GM19455 (cell line): ENCODE measurements around the gene SLC6A17.

Experiments used
- ATAC-seq: cut with Tn5 transposase; IDR thresholded peaks from one replicate; pipeline ENCODE4 v1.9.1; 2021; ENCODE audit not compliant: unreplicated experiment

The SLC6A17 gene

DNA sequence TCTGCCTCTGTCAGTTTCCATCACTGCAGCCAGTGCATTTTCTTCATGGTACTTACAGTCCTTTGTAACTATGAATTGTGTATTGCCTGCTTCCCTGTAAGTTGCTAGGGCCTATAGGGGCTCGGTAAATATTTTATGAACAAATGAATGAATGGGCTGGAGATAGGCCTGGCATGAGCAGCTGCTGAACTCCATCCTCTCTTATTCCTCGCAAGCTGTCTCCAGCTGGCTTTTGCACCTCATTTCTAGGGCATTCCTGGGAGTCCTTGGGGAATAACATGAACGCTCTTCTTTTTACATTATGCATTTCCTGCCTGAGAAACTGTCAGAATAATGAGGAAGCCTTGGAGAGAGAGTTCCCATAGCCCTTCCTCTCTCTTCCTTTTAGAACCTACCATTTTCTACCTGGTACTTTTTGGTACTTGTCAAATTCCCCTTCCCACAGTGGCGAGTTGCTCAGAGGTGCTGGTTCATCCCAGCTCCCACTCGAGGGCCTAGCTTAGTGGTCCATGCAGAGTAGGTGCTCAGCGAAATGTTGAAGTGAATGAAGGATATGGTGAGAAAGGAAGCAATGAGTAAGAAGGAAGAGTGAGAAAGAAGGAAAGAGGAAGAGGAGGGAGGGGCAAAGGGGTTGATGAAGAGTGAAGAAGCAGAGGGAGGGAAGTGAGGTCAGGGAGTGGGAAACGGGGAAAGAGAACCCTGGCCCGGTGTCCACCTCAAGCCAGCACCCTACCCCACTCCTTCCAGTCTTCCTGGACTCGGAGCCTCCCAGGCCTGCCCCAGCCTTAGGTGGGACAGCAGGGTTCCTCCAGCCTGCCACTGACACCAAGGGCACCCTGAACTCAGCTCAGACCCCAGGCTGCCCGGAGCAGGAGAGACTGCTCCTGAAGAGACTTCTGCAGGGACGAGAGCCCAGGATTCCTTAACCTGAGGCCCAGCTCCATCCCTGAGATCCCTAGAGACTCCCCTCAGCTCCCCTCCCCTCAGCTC, 89.4 kb downstream of the SLC6A17 start:
- ATAC-seq, result no peak

DNA sequence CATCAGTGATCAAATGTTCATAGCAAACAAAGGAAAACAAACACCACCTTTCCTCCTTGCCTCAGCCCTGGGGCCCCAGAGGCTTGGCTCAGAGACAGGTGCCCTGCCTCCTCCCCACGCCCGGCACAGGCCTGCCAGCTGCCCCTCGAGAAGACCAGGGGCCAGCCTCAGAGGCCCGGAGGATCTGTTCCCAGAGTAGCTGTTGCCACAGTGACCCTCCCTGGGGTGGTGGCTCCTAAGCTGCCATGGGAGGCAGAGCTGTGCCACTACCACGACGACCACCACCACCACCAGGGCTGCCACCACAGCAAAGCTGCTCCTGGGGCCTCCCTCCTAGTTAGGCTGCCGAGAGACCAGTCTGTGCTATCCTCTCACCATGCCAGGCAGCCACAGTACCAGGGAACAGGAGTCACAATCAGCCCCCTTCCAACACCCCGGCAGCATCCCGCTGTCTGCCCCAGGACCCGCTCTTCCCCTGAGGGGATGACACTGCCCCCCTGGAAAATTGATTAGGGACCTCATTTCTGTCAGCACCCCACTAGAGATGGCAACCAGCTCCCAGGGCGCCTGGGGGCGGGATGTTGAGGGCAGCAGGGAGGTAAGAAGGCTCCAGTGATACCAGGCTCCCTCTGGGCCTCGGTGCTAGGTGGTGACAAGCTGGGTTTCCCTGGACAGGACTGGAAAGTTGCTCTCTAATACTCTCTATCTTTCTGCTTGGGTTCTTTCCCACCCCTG, 90.3 kb downstream of the SLC6A17 start:
- ATAC-seq, result no peak

DNA sequence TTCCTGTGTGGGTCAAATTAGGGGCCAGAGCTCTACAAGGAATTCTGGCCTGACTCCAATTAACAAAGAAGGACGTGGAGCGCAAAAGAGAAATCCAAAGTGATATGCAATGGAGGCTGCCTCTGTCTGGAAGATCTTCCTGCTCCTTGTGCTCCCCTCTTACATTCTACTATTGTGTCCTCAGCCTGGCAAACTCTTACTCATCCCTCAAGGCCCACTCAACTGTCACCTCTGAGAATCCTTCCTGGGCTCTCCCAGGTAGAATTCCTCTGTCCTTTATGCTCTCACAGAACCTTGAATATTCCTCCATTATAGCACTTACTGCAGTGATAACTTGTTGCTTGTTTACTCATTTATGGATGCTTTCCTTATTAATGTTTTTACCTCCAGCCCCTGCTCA, 91.2 kb downstream of the SLC6A17 start:
- no peak for ATAC-seq

DNA sequence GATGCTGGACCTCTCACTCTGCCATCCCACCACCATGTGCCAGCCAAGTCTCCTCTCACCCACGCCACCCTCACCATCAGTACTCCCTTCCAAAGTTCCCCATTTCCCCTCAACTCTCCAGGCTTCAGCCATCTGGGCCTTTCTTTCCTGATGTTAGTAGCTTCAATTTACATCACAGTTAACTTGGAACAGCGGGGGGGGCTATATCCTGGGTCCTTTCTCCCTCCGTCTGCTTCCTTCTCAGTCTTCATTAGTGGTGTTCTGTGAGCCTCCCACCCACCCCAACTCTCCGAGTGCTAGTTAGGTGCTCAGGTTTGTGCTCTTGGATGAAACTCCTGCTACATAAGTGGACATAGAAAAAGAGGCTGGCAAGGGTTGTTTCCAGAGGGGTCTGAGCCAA, 91.8 kb downstream of the SLC6A17 start:
- ATAC-seq, result no peak

DNA sequence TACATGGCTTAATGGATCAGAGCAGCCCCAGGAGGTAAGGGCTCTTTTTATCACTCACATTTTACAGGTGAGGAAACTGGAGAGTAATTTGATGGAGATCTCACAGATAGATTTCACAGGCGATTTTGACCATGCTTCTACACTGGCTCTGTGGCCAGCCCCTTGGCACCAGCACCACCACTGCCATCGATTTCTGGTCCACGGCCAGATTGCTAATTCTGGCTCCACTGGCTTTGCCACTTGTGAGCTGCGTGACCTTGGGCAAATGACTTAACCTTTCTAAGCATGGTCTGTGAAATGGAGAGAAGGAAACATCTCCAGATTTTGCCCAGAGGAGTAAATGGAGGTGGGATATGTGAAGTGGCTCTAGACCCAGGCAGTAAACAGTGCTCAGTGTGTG, 92.4 kb downstream of the SLC6A17 start:
- ATAC-seq, result no peak

DNA sequence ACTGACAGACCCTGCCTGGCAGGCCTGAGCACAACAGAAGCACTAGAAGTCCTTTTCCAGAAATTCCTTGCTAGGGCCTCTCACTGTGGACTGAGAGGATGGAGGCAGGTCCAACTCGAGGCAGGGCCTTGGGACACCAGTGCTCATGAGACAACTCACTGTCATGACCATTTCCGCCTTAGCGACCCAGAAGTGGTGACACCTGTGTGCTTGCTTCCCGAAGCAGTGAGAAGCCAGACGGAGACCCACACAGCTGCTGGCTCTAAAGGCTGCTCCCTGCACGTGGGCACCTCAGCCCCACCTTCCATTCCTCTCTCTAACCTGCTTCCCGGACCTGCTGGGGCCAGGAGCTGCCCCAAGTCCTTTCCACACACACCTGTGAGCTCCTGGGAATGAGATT, 92.9 kb downstream of the SLC6A17 start:
- no peak for ATAC-seq

DNA sequence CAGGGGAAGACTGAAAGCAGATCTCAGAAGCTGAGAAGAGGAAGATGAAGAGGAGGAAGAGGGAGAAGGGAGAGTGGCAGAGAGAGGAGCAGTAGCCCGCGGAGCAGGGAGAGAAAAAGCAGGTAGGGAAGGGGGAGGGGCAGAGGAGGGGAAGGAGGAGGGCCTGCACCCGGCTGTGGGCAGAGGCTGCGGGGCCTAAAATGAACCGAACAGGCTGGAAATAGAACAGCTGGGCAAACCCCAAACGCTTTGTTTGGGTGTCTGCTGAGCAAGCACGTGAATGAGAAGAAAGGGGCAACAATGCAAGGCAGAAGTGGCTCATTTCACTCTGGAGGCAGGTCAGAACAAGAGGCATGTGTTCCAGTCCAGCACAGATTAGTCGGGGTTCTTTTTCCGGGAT, 93.3 kb downstream of the SLC6A17 start:
- no peak for ATAC-seq

DNA sequence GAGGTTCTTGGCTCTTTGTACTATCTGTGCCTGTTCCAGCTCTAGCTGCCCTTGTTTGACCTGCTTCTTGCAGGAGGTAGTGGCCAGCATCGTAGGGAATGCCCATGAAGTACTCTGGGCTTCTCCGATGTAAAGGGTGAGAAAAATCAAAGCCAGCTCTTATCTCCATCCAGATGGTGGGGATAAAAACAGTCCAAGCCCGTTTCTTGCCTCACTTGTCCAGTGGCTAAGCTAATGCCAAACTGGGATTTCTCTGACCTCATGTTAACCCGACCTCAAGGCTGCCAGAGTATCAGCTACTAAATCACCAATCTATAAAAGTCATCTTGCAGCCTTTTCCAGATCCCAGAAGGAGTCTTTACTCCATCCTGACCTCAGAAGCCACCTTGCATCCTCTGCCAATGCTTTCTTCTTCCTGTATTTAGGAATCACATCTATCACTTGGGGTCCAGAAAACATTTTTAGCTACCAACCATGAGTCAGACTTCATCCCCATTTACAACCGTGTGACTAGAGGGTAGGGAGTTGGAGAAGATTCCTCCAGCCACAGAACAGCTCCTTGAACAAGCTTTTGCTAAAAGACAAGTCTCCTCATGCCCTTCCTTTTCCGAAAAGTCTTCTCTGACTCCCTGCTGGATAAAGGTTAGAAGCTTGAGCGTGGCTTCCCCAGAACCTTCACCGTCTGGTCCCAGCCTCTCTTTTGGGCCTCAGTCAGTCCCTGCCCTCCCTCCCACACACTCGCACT, 95.8 kb downstream of the SLC6A17 start:
- no peak for ATAC-seq

DNA sequence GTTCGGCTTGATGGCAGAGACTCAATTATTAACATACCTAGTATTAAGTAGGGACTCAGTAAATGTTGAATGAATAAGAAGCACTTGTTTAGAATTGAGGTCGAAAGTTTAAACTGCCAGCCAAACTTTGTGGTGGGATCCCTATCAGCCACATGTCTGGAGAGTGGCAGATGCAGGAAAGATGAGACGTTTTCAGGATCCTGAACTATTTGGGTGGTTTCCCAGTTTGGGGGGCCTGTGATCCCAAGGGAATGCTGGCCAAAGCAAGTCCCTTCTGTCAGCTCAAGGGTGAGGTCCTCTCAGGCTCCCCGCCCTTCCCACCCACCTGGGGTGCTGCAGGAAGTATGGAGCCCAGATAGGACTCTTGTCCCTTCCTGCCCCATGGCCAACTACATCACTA, 98.5 kb downstream of the SLC6A17 start:
- no peak for ATAC-seq

DNA sequence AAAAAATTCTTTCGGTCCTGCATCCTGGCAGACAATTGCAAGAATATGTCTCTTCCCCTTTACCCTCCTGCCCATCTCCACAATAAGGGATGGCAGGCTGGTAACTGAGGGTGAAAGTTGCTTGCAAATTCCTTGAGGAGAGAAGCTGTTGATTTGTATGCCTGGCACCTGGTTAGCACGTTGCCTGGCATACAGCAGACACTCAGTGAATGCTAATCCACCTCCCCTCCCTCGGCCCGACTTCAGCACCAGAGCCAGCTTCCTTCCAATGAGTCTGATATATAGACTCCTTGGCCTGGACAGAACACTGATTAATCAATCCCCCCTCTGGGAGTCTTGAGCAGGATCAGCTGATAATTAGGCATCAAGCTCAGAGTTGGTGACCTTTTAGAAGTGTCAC, 99.0 kb downstream of the SLC6A17 start:
- no peak for ATAC-seq

DNA sequence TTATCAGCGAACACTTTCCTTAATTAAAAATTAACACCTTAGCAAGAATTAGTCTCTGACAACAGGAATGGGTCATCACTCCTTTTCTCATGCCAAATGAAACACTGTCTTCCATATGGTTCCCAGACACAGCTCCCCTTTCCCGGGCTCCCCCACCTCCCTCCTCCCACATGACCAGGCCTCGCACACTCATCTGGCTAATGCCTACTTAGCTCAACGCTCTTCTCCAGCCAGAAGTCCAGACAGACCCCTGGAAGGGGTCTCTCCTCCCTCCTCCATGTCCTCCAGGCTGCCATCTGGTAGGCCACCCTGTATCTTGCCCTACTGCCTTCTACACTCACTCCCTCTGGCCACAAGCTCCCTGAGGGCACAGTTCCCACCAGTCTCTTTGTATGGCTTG, 99.7 kb downstream of the SLC6A17 start:
- ATAC-seq, result no peak

DNA sequence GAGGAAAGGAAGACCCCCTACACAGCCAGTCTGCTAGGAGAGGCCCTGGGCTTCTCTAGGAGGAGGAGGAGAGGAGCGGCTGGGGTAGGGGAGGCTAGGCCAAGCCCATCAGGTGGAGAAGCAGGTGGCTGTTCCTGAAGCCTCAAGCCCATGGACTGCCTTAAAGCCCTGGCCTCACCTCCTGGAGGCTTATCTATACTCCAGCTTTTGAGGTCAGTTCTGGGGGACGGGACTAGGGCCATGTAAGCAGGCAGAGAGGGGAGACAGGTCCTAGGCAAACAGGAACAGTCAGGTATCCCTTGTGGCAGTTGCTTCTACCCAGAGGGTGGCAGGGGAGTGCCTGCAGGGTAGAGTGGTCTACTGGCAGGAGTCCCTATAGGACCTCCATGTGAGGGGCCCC, 100.5 kb downstream of the SLC6A17 start:
- no peak for ATAC-seq
